HT1080 (cell line): ENCODE data around the gene DEDD. TPM values are rescaled to one million over a fixed set of nuclear protein-coding genes. Genes with fewer than 3 reads are reported as not detected.

Source experiments
- DNase-seq: peaks from one replicate; pipeline ENCODE4 v3.0.0-alpha.2; 2015; ENCODE audit warnings: low read depth
- small RNA-seq: library from RNA; depleted of rRNA; stranded (forward); fragments of <200 nt; gene quantifications from one replicate; pipeline ENCODE3, GENCODE V24; 2014
- total RNA-seq: library from RNA; depleted of rRNA; stranded (reverse); fragments of >200 nt; shearing (Covaris generic); gene quantifications from 2 replicates; pipeline ENCODE4 v1.2.3, GENCODE V29; 2014; rRNA removed

Gene DEDD
- total RNA-seq, 1 experiment from 2014 or later = 42.6 TPM

DNA sequence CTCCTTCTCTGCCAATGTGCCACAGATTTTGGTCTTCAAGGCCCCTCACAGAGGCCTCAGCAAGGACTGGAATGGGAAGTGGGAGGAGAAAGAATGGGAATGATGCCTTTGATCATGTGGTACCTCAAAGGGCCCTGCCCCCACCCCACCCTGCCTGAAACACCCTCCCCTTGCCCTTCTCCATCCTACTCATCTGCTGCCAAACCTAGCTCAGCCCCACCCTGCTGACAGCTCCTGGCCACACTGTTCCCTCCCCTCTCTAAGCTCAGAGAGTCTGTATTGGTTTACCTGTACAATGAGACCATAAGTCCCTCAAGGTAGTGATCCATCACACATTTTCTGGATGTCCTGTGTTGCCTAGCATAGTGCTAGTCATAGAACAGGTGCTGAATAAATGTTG is 56.1 kb downstream of the DEDD start:
- no peak for DNase-seq

DNA sequence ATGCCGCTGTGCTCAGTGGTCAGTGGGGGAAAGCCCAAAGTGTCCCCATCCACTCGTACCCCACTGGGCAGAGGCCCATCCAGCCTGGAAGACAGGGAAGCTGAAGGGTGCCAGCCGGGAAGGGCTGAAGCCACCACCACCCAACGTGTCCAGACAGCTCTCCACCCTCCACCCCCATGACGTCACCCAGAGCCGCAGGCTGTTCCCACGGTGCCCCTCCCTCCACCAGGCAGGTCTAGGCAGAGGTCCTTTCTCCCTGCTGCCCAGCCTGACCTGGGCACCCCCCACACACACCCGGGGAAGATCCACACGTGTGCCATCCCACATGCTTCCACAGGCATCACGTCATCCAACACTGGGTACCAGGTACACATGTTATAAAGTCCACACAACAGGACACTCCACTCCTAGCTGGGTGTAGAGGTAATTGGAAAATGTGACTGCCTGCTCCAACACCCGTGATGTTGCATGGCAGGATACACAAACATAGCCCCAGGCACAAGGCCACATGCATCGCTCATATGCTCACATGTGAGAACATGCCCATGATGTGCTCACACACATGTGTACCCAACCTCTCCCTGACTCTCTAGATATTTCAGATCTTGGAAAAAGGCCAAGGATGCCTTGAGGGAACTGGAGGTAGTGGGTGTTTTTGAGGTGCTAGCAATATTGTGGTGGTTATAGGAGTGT is 57.6 kb downstream of the DEDD start:
- DNase-seq = no peak

DNA sequence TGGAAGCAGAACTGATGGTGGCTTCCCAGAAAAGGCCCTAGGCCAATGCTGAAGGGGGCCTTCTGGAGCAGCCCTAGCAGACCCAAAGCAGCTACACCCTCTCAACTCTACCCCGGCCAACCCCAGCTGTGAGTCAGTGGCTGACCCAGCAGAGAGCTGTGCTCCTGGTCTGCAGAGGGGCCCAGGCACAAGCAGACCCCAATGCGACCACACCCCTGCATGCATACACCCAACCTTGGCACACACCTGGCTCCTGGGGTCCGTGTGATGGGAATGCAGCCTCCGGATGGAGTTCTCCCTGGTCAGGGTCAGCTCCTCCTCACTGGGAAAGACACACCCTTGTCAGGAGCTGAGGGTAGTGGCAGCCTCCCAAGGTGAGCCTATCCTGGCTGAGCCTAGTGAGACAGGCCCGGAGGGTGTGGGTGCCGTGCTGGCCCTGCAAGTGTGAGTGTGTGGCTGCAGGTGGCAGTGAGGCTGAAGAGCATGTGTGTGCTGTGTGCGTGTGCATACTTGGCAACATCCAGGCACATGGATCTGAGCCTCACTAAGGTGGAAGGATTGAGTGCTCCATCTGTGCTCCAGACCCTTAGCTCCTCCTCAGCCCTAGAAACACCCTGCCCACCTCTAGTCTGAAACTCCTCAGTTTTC is 58.9 kb downstream of the DEDD start:
- DNase-seq = no peak

DNA sequence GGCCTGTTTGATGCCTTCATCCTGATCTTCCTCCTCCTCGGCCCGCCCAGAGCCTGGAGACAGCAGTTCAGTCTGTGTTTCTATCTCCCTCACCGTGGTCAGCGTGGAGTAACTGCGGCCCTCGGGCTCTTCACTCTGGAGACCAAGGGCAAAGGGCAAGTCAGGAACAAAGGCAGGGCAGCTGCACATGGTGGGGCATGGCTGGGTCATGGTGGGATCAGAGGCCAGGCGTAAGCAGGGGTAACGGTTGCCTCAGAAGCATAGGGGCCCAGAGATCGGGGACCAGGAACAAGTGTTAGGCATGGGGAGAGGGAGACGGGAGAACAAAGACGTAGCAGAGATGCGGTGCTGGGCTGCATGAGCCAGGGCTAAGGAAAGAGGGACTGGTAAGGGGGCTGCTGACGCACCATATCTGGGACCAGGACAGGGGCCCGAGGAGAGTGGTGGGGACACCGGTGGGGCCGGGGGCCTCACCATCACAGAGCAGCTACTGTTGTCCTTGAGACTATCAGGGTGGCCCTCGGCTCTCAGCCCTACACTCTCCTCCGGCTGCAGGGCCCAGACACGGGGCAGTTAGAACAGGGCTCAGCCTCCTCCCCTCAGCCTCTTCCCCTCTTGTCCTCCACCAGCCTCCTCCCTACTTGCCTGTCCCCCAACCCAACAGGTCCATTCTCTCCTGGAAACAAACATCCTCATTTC is 59.6 kb downstream of the DEDD start:
- no peak for DNase-seq

DNA sequence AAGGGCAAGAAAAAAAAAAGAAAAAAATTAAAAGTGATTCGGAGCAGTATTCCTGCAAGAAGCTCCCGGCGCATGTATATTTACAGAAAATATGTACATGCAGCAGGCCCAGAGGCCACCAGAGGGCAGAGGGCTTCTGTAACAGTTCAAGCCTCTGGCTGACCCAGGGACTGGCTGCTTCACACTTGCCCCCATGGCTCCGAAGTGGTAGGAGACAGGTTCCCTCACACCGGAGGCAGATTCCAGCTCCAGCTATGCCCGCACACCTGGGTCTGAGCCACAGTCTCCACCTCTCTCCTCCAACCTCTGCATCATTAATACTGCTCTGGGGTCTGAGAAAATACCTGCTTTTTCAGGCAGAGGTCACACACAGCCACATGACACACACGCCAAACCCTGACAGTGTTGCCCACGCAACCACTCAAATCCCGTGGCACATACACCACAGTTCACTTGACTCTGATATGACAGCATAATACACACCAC is 60.5 kb downstream of the DEDD start:
- DNase-seq = peak; percentile 41

Small RNAs within 50 kb of the gene (small RNA-seq; reads per million reads assigned to genes)
- gene RF01225 = not detected

Other genes with a start within 250 kb of the DEDD start
- gene ITLN1, start 247.5 kb downstream of the DEDD start, total RNA-seq = not detected in 2 replicates
- not detected in 2 replicates for gene ITLN2, start 177.9 kb downstream of the DEDD start, total RNA-seq
- 6.6 and 10.3 TPM in 2 replicates for gene F11R, start 111.5 kb downstream of the DEDD start, total RNA-seq
- gene TSTD1, start 93.7 kb downstream of the DEDD start, total RNA-seq = 0.30 TPM in 1 of 2 replicates, not detected in the other
- gene USF1, start 86.7 kb downstream of the DEDD start, total RNA-seq = 79.4 and 81.9 TPM in 2 replicates
- gene ARHGAP30, start 62.8 kb downstream of the DEDD start, total RNA-seq = 4.0 and 6.0 TPM in 2 replicates
- gene NECTIN4, start 43.1 kb downstream of the DEDD start, total RNA-seq = 1.4 and 1.9 TPM in 2 replicates
- 0.51 and 1.0 TPM in 2 replicates for gene KLHDC9, start 34.3 kb downstream of the DEDD start, total RNA-seq
- 124 and 137 TPM in 2 replicates for gene PFDN2, start 14.6 kb downstream of the DEDD start, total RNA-seq
- 27.4 and 35.1 TPM in 2 replicates for gene NIT1, start 14.6 kb downstream of the DEDD start, total RNA-seq
- 68.1 and 68.2 TPM in 2 replicates for gene UFC1, start 21.3 kb upstream of the DEDD start, total RNA-seq
- 5.5 and 9.7 TPM in 2 replicates for gene USP21, start 26.8 kb upstream of the DEDD start, total RNA-seq
- 9.0 and 12.9 TPM in 2 replicates for gene PPOX, start 33.8 kb upstream of the DEDD start, total RNA-seq
- gene B4GALT3, start 44.8 kb upstream of the DEDD start, total RNA-seq = 63.3 and 89.1 TPM in 2 replicates
- gene ADAMTS4, start 66.4 kb upstream of the DEDD start, total RNA-seq = not detected in 2 replicates
- gene NDUFS2, start 69.7 kb upstream of the DEDD start, total RNA-seq = 185 and 202 TPM in 2 replicates
- 0.64 TPM in 1 of 2 replicates, not detected in the other for gene FCER1G, start 82.6 kb upstream of the DEDD start, total RNA-seq
- gene APOA2, start 91.0 kb upstream of the DEDD start, total RNA-seq = not detected in 2 replicates
- 18.2 and 25.8 TPM in 2 replicates for gene TOMM40L, start 93.4 kb upstream of the DEDD start, total RNA-seq
- not detected in 2 replicates for gene NR1I3, start 105.5 kb upstream of the DEDD start, total RNA-seq
- gene PCP4L1, start 126.1 kb upstream of the DEDD start, total RNA-seq = 0.10 and 0.27 TPM in 2 replicates
- 1.4 and 2.2 TPM in 2 replicates for gene MPZ, start 177.3 kb upstream of the DEDD start, total RNA-seq
- gene SDHC, start 181.7 kb upstream of the DEDD start, total RNA-seq = 16.1 and 67.9 TPM in 2 replicates
- gene CFAP126, start 235.2 kb upstream of the DEDD start, total RNA-seq = not detected in 2 replicates